Pancreas (tissue), 10 donors: ENCODE measurements around the gene KIRREL1. TPM values are rescaled to one million over a fixed set of nuclear protein-coding genes. Genes with fewer than 3 reads are reported as not detected.

Source experiments
- ATAC-seq, 4 donors: fragments of 200-7000 bp; cut with Tn5 transposase; one replicate each; pipeline versions ENCODE4 v1.8.0 to v1.9.1; 2020; ENCODE audit warnings: mild to moderate bottlenecking in 4 of 4, moderate library complexity in 4 of 4
- DNase-seq, 6 donors: peaks; one replicate each; pipeline ENCODE4 v3.0.0-alpha.2; 2020
- FAIRE-seq: peaks from 2 replicates; lab custom pipeline; 2012; peaks lifted over from hg19 to GRCh38; lab: Jason Lieb, UNC
- H3K27ac ChIP-seq, 4 donors: fragments of 200-600 bp; sonication (generic); 1 replicate in 3 of 4; 2 replicates in 1 of 4; pipeline versions ENCODE4 v1.5.0 to v1.8.0; 2020
- H3K27me3 ChIP-seq, 4 donors: fragments of 200-600 bp; one replicate each; pipeline ENCODE4 v1.8.0; 2021
- H3K36me3 ChIP-seq, 3 donors: fragments of 200-600 bp; sonication (generic) in 1 of 3; one replicate each; pipeline versions ENCODE4 v1.5.0 to v1.8.0; 2020 to 2021
- H3K4me1 ChIP-seq, 3 donors: fragments of 200-600 bp; one replicate each; pipeline ENCODE4 v1.8.0; 2021
- H3K4me3 ChIP-seq, 4 donors: fragments of 200-600 bp; sonication (generic) in 2 of 4; one replicate each; pipeline versions ENCODE4 v1.5.0 to v1.8.0; 2020 to 2021
- H3K9me3 ChIP-seq, 4 donors: fragments of 200-600 bp; one replicate each; pipeline ENCODE4 v1.8.0; 2021
- WGBS, 2 donors: extraction: QIAGEN DNeasy Blood & Tissue Kit; methylation state at CpG; one replicate each; pipeline ENCODE4 v1.1.7; 2013; 5-methylcytosine and 5-hydroxymethylcytosine counted together
- intact Hi-C, 3 donors: fragments of 100-400 bp; cut with DNase I; formaldehyde crosslinking; loops; one replicate each; pipeline versions ENCODE4 v1.11.1 to v1.14.2; 2022
- polyA plus RNA-seq, 2 donors: library from polyadenylated mRNA; stranded (reverse); fragments of 200-250 nt; gene quantifications; one replicate each; pipeline ENCODE4 v1.2.3, GENCODE V29; 2013
- total RNA-seq, 6 donors: library from RNA; stranded (reverse); fragmentation: NEBNext Ultra II Directional in 4 of 6; extraction: Animal tissue kit (Norgen Biotek cat#: 25700) in 4 of 6; gene quantifications; one replicate each; pipeline versions ENCODE4 v1.2.1 to v1.2.4, GENCODE V29; 2021 to 2023
- TF ChIP-seq, protein P1 (sequence below), 4 donors: fragments of 200-600 bp; sonication (generic) in 3 of 4; IDR thresholded peaks; one replicate each; pipeline versions ENCODE4 v1.5.0 to v1.8.0; 2021; ENCODE audit warnings: antibody characterized with exemption in 4 of 4
- donor health status: healthy with polysubstance abuse.
- donor health status: DM: no; HTN: no; CAD: no; lungs with moderate emphysema.
- donor health status: DM: no; HTN: no; CAD: no.
- donor health status: control.
- donor health status: control.
- donor health status: Bipolar disorder and iron deficiency.
- donor health status: DM: yes; HTN: yes; CAD: no.
- donor health status: DM: no; HTN: no; CAD: no.
- donor health status: DM: no; HTN: no; CAD: no.
- donor health status: DM: yes; HTN: yes; CAD: no.

Gene KIRREL1
- total and polyA plus RNA-seq, 8 donors: 1.9 to 13.0 (median 4.1) TPM

- H3K9me3 ChIP-seq: no peaks in the 10 kb centered on the region
- H3K27ac ChIP-seq: no peak overlapping the region
- 35 to 42% methylated on average over 9 of the region's 9 CpGs for WGBS, 2 donors
- intact Hi-C loops: loop anchor here in 1 of 3 donors (5.0 kb wide), 1 partner anchor 51 kb away; no protein-coding TSS in a partner anchor
- DNase-seq (peak in 1 of 6 donors; percentile 35), ATAC-seq (peak in 1 of 4 donors; percentile 16), FAIRE-seq (no peak)
- no peak overlapping the region for H3K4me3 ChIP-seq
- TF ChIP-seq, protein P1, sequence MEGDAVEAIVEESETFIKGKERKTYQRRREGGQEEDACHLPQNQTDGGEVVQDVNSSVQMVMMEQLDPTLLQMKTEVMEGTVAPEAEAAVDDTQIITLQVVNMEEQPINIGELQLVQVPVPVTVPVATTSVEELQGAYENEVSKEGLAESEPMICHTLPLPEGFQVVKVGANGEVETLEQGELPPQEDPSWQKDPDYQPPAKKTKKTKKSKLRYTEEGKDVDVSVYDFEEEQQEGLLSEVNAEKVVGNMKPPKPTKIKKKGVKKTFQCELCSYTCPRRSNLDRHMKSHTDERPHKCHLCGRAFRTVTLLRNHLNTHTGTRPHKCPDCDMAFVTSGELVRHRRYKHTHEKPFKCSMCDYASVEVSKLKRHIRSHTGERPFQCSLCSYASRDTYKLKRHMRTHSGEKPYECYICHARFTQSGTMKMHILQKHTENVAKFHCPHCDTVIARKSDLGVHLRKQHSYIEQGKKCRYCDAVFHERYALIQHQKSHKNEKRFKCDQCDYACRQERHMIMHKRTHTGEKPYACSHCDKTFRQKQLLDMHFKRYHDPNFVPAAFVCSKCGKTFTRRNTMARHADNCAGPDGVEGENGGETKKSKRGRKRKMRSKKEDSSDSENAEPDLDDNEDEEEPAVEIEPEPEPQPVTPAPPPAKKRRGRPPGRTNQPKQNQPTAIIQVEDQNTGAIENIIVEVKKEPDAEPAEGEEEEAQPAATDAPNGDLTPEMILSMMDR (IDR thresholded peaks at IDR 0.05): no peak
- no peaks in the 10 kb centered on the region for H3K36me3 ChIP-seq
- no peaks in the 10 kb centered on the region for H3K4me1 ChIP-seq
- no peaks in the 10 kb centered on the region for H3K27me3 ChIP-seq
Measured at GRCh38 chr1:158037866-158038359, 44.5 kb downstream of the KIRREL1 start.

GRCh38 chr1:158038793-158039192 is 45.3 kb downstream of the KIRREL1 start:
- no peaks in the 10 kb centered on the region for H3K27me3 ChIP-seq
- FAIRE-seq: no peak
- WGBS, 2 donors: 62 to 78% methylated on average over 8 of the region's 8 CpGs
- intact Hi-C loops: loop anchor here in 1 of 3 donors (5.0 kb wide), 1 partner anchor 51 kb away; no protein-coding TSS in a partner anchor
- no peaks in the 10 kb centered on the region for H3K9me3 ChIP-seq
- no peak overlapping the region for H3K4me3 ChIP-seq
- no peaks in the 10 kb centered on the region for H3K4me1 ChIP-seq
- no peaks in the 10 kb centered on the region for H3K36me3 ChIP-seq
- ATAC-seq: no peak
- TF ChIP-seq, protein P1 (IDR thresholded peaks at IDR 0.05): no peak
- H3K27ac ChIP-seq: no peak overlapping the region
- DNase-seq: no peak

DNA sequence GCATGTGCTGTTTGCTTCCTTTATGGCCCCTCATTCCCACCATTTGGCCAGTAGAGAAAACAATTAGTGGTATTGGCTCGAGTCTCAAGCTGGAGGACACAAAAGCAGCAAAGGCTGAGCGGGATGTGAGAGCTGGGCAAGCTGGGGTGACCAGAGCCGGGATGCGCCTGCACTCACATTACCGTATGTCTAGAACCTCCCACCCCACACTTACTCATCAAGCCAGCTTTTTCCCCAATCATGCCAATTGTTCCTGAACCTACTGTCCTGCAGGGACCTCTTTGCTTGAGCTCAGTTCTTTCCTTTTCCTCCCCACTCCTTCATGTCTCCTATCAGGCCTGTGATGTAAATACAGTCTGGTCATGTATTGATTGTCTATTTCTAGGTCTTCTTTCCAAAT is 45.9 kb downstream of the KIRREL1 start:
- Histone ChIP-seq H3K36me3 (no peaks in the 10 kb centered on the region), H3K4me3 (no peak overlapping the region), H3K4me1 (no peaks in the 10 kb centered on the region), H3K9me3 (no peaks in the 10 kb centered on the region), H3K27ac (no peak overlapping the region), H3K27me3 (no peaks in the 10 kb centered on the region)
- TF ChIP-seq, protein P1 (IDR thresholded peaks at IDR 0.05): no peak
- WGBS, 2 donors: 79 to 80% methylated on average over 5 of the region's 5 CpGs
- DNase-seq: no peak
- ATAC-seq: no peak
- intact Hi-C loops: loop anchor here in 1 of 3 donors (5.0 kb wide), 1 partner anchor 52 kb away; no protein-coding TSS in a partner anchor
- no peak for FAIRE-seq

GRCh38 chr1:158040323-158040722 is 46.9 kb downstream of the KIRREL1 start:
- Histone ChIP-seq H3K27me3 (no peaks in the 10 kb centered on the region), H3K4me3 (no peak overlapping the region), H3K9me3 (no peaks in the 10 kb centered on the region), H3K27ac (no peak overlapping the region), H3K36me3 (no peaks in the 10 kb centered on the region), H3K4me1 (no peaks in the 10 kb centered on the region)
- ATAC-seq (no peak), FAIRE-seq (no peak), DNase-seq (no peak)
- TF ChIP-seq, protein P1 (IDR thresholded peaks at IDR 0.05): no peak
- intact Hi-C loops: no loop called here

DNA sequence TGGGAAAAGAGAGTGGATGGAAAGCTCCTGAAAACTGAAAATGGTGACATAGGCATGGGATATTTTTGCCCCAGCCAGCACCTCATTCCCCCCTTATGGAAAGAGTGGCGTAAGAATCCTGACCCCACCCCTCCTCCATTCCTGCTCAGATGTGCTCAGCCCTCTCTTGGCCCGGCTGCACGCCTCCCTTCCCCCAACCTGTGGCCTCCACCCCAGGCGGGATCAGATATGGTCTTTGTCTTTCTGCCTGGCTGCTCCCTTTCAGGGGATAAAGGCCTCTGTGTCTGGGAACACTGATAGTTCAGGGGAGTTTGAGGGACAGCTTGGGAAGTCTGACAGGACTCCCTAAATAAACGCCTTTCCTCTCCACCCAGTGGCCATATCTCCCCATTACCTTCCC is 49.8 kb downstream of the KIRREL1 start:
- no peaks in the 10 kb centered on the region for H3K4me1 ChIP-seq
- H3K4me3 ChIP-seq: no peak overlapping the region
- intact Hi-C loops: no loop called here
- no peak for DNase-seq
- no peaks in the 10 kb centered on the region for H3K36me3 ChIP-seq
- TF ChIP-seq, protein P1 (IDR thresholded peaks at IDR 0.05): no peak
- ATAC-seq: no peak
- 50 to 58% methylated on average over 5 of the region's 5 CpGs for WGBS, 2 donors
- H3K27ac ChIP-seq: no peak overlapping the region
- no peaks in the 10 kb centered on the region for H3K9me3 ChIP-seq
- H3K27me3 ChIP-seq: no peaks in the 10 kb centered on the region
- no peak for FAIRE-seq
